Vagina (tissue), 2 donors: ENCODE data around the gene YAP1.

Experiments used
- CTCF ChIP-seq, 3 experiments: fragments of 450-650 bp in 2 of 3; fragments of 200-600 bp in 1 of 3; sonication (generic) in 1 of 3; IDR thresholded peaks; one replicate each; pipeline ENCODE4 v1.5.1; 2017 to 2019; ENCODE audit warnings: antibody characterized with exemption in 3 of 3, mild to moderate bottlenecking in 2 of 3, moderate library complexity in 2 of 3
- POLR2A ChIP-seq, 2 donors: fragments of 450-650 bp; IDR thresholded peaks; one replicate each; pipeline ENCODE4 v1.6.1; 2017; ENCODE audit warnings: antibody characterized with exemption in 2 of 2, mild to moderate bottlenecking in 2 of 2, moderate library complexity in 2 of 2
- POLR2AphosphoS5 ChIP-seq, 2 donors: sonication (generic); formaldehyde crosslinking; IDR thresholded peaks; one replicate each; pipeline ENCODE4 v1.9.0; 2017; ENCODE audit warnings: antibody characterized with exemption in 2 of 2, mild to moderate bottlenecking in 2 of 2, low read depth in 1 of 2; ENCODE audit not compliant: insufficient read depth in 1 of 2

- TF ChIP-seq CTCF (IDR thresholded peaks at IDR 0.05) (no peak), POLR2A (IDR thresholded peaks at IDR 0.05) (no peak), POLR2AphosphoS5 (IDR thresholded peaks at IDR 0.05; ENCODE audit: insufficient read depth in 1 of 2, low read depth in 1 of 2) (no peak)
Observed at GRCh38 chr11:102154806-102155205, 44.6 kb downstream of the YAP1 start.
